ENCODE data around the gene WDR7. TPM values are rescaled to one million over a fixed set of nuclear protein-coding genes. Genes with fewer than 3 reads are reported as not detected.
A peak's percentile ranks its signal among the peaks of the same experiment; 100 is the strongest.

Gene WDR7
- total and polyA plus RNA-seq, 10 of the 15 experiments (the other 5 are each of a cell fraction or from before 2014, with no cell fraction given), result 2.8 to 16.5 (median 11.7) TPM

- TF ChIP-seq HSF1 (IDR thresholded peaks at IDR 0.05; ENCODE audit: low read depth, low read length) (no peak), ELK1 (IDR thresholded peaks at IDR 0.05; ENCODE audit: low read depth, low read length) (no peak), PAX5 (IDR thresholded peaks at IDR 0.05; ENCODE audit: borderline replicate concordance, low read depth, low read length) (no peak), FOXM1 (IDR thresholded peaks at IDR 0.05; ENCODE audit: low read depth, low read length) (no peak), SUPT20H (IDR thresholded peaks at IDR 0.05; ENCODE audit: borderline replicate concordance, control insufficient read depth, low read depth, low read length) (no peak), EED (IDR thresholded peaks at IDR 0.05; ENCODE audit: low read depth) (0 out of 2 replicates have a peak, but pooled peaks have one; percentile 4), SMARCA5 (IDR thresholded peaks at IDR 0.05) (no peak), SUZ12 (IDR thresholded peaks at IDR 0.05; ENCODE audit: unreplicated experiment) (no peak), RCOR1 (conservative IDR thresholded peaks at IDR 0.05; ENCODE audit: low read depth, low read length) (no peak), RAD21 (IDR thresholded peaks at IDR 0.05; ENCODE audit: insufficient read depth, low read depth, low read length) (peak; percentile 60)
Measured at GRCh38 chr18:57052173-57052572, 401.0 kb downstream of the WDR7 start (continued).

GRCh38 chr18:57052759-57053158 is 401.6 kb downstream of the WDR7 start:
- SMC1A ChIA-PET (ENCODE audit: uncharacterized antibody, unreplicated experiment), result interaction anchor here (0.8 to 2.1 kb wide), 8 partner anchors 21 to 394 kb away, joined by 3 to 8 read pairs (median 4); no protein-coding TSS in a partner anchor
- Histone ChIP-seq H3K9ac (ENCODE audit: control insufficient read depth, insufficient read depth, low read length) (no peak overlapping the region), H3K36me3 (ENCODE audit: control insufficient read depth in 2 of 2, insufficient read depth in 2 of 2, low read length in 1 of 2) (no peaks in the 10 kb centered on the region), H3K27me3 (replicated peaks in 1 of 2; ENCODE audit: control insufficient read depth in 2 of 2, insufficient read depth in 2 of 2, low read length in 1 of 2) (no peaks in the 10 kb centered on the region), H3K4me3 (no peak overlapping the region), H2AFZ (ENCODE audit: control insufficient read depth, low read depth, low read length) (no peak overlapping the region), H3K27ac (ENCODE audit: control insufficient read depth, insufficient read depth) (no peak overlapping the region), H3K79me2 (ENCODE audit: control insufficient read depth, insufficient read depth, low read length) (no peaks in the 10 kb centered on the region), H3K4me1 (ENCODE audit: control insufficient read depth, insufficient read depth, low read length) (peaks cover 11% of the 10 kb centered on the region), H4K20me1 (ENCODE audit: control insufficient read depth, insufficient read depth) (no peaks in the 10 kb centered on the region), H3K9me3 (replicated peaks; ENCODE audit: control insufficient read depth, insufficient read depth, low read length) (peaks cover 6% of the 10 kb centered on the region; the same call in 2 of the 3 replicates), H3K4me2 (ENCODE audit: control insufficient read depth, insufficient read depth) (no peak overlapping the region)
- WGBS (ENCODE audit: insufficient coverage, insufficient replicate concordance, low lambda C conversion rate, missing lambda C conversion rate), result 62% methylated on average over 5 of the region's 5 CpGs
- ATAC-seq, result no peak
- TF ChIP-seq PAX8 (IDR thresholded peaks at IDR 0.05) (no peak), RELA (IDR thresholded peaks at IDR 0.05; ENCODE audit: borderline replicate concordance, partially characterized antibody) (no peak), ZBTB4 (CRISPR knock-in tag; IDR thresholded peaks at IDR 0.05) (no peak), RFX5 (IDR thresholded peaks at IDR 0.05; ENCODE audit: low read depth, low read length) (no peak)
- CTCF ChIA-PET, result interaction anchor here (0.9 to 2.3 kb wide), 7 partner anchors 30 to 509 kb away, joined by 3 to 19 read pairs (median 5); no protein-coding TSS in a partner anchor
- POLR2A ChIA-PET, result no interaction called here
- no peak for DNase-seq (ENCODE audit: low read depth, low spot score)
- RAD21 ChIA-PET (ENCODE audit: unreplicated experiment), result interaction anchor here (0.6 to 2.8 kb wide), 12 partner anchors 25 to 393 kb away, joined by 3 to 11 read pairs (median 4); no protein-coding TSS in a partner anchor
- in situ Hi-C loops (cut with MboI) (no loop called here), intact Hi-C loops (cut with micrococcal nuclease; ENCODE audit: unreplicated experiment) (loop anchor here (1.0 to 5.0 kb wide), 5 partner anchors 25 to 510 kb away; no protein-coding TSS in a partner anchor)
- BruUV-seq (replicated peaks), result no TSS peak
- FAIRE-seq, result no peak
